GM12878 (cell line): ENCODE results near the gene EFHD2. TPM values are rescaled to one million over a fixed set of nuclear protein-coding genes. Genes with fewer than 3 reads are reported as not detected.

Experiments used
- BCL11A ChIP-seq: IDR thresholded peaks from 2 replicates; pipeline ENCODE4 v1.6.1; 2011; ENCODE audit warnings: low read depth, low read length
- CBX3 ChIP-seq: fragments of 200-600 bp; sonication (generic); IDR thresholded peaks from 2 replicates; pipeline ENCODE4 v1.6.1; 2016; ENCODE audit warnings: low read depth, borderline replicate concordance
- GATAD2B ChIP-seq: fragments of 450-650 bp; conservative IDR thresholded peaks from 2 replicates; pipeline ENCODE4 v1.6.1; 2017; ENCODE audit warnings: low read depth, mild to moderate bottlenecking, moderate library complexity
- HDAC2 ChIP-seq: fragments of 200-600 bp; sonication (generic); IDR thresholded peaks from 2 replicates; pipeline ENCODE4 v1.6.1; 2017
- HDGF ChIP-seq: fragments of 450-650 bp; IDR thresholded peaks from 2 replicates; pipeline ENCODE4 v1.6.1; 2016; ENCODE audit warnings: antibody characterized with exemption
- IKZF2 ChIP-seq, 2 experiments: fragments of 450-650 bp; IDR thresholded peaks; 2 replicates each; pipeline ENCODE4 v1.6.1; 2017; ENCODE audit warnings: mild to moderate bottlenecking in 2 of 2, moderate library complexity in 2 of 2
- KLF5 ChIP-seq: fragments of 450-650 bp; IDR thresholded peaks from 2 replicates; pipeline ENCODE4 v1.6.1; 2014; ENCODE audit warnings: mild to moderate bottlenecking; ENCODE audit not compliant: partially characterized antibody
- MLLT1 ChIP-seq: fragments of 450-650 bp; IDR thresholded peaks from 2 replicates; pipeline ENCODE4 v1.6.1; 2016; ENCODE audit warnings: mild to moderate bottlenecking
- MYB ChIP-seq: fragments of 150-350 bp; IDR thresholded peaks from 2 replicates; pipeline ENCODE4 v1.6.1; 2014; ENCODE audit warnings: mild to moderate bottlenecking, low read depth, low read length, borderline replicate concordance
- POLR2AphosphoS2 ChIP-seq: IDR thresholded peaks from 2 replicates; pipeline ENCODE4 v1.6.1; 2011; ENCODE audit warnings: low read depth, mild to moderate bottlenecking, low read length, improper control_type of control experiment, moderate library complexity
- RAD21 ChIP-seq: IDR thresholded peaks from 2 replicates; pipeline ENCODE4 v1.6.1; 2011; ENCODE audit warnings: mild to moderate bottlenecking, low read depth, low read length, moderate library complexity; ENCODE audit not compliant: insufficient read depth
- STAT1 ChIP-seq: fragments of 450-650 bp; conservative IDR thresholded peaks from 2 replicates; pipeline ENCODE4 v1.6.1; 2014; ENCODE audit warnings: antibody characterized with exemption, mild to moderate bottlenecking
- TCF3 ChIP-seq: IDR thresholded peaks from 2 replicates; pipeline ENCODE4 v1.6.1; 2012; ENCODE audit warnings: low read depth, mild to moderate bottlenecking, low read length, borderline replicate concordance; ENCODE audit not compliant: insufficient read depth
- USF1 ChIP-seq: IDR thresholded peaks from 2 replicates; pipeline ENCODE4 v1.6.1; 2011; ENCODE audit warnings: borderline replicate concordance, low read depth, mild to moderate bottlenecking, moderate library complexity, mixed read lengths, low read length; ENCODE audit not compliant: insufficient read depth; ENCODE audit errors: extremely low read length
- polyA plus RNA-seq, 11 experiments: library from polyadenylated mRNA; depleted of rRNA in 4 of 11; unstranded in 6 of 11; stranded (reverse) in 5 of 11; fragments of >200 nt; fragmentation: Nextera tagmentation in 4 of 11; fragmentation: Illumina TruSeq in 1 of 11; extraction: Ambion mirVana in 4 of 11; extraction: Trizol in 1 of 11; gene quantifications; 1 replicate in 1 of 11; 2 replicates in 10 of 11; pipeline versions ENCODE4 v1.2.1 to v1.2.3, GENCODE V29; 2011 to 2016; ENCODE audit warnings: inconsistent platforms in 2 of 11, missing spikeins in 2 of 11, low read depth in 1 of 11
- total RNA-seq, 4 experiments: library from RNA; depleted of rRNA in 3 of 4; stranded (reverse); fragments of >200 nt in 3 of 4; fragmentation: Illumina TruSeq in 1 of 4; extraction: Trizol in 1 of 4; gene quantifications; 2 replicates each; pipeline versions ENCODE4 v1.2.1 to v1.2.3, GENCODE V29; 2013 to 2021
- TF ChIP-seq, protein P1 (sequence below): fragments of 450-650 bp; IDR thresholded peaks from 2 replicates; pipeline ENCODE4 v1.6.1; 2016; ENCODE audit warnings: mild to moderate bottlenecking, moderate library complexity, borderline replicate concordance
- TF ChIP-seq, protein P2 (sequence below): fragments of 150-350 bp; IDR thresholded peaks from 2 replicates; pipeline ENCODE4 v1.6.1; 2016; ENCODE audit warnings: low read depth, low read length

The EFHD2 gene
- total and polyA plus RNA-seq, 10 of the 15 experiments (the other 5 are each of a cell fraction or from before 2014, with no cell fraction given), result 4.0 to 114 (median 66.1) TPM

DNA sequence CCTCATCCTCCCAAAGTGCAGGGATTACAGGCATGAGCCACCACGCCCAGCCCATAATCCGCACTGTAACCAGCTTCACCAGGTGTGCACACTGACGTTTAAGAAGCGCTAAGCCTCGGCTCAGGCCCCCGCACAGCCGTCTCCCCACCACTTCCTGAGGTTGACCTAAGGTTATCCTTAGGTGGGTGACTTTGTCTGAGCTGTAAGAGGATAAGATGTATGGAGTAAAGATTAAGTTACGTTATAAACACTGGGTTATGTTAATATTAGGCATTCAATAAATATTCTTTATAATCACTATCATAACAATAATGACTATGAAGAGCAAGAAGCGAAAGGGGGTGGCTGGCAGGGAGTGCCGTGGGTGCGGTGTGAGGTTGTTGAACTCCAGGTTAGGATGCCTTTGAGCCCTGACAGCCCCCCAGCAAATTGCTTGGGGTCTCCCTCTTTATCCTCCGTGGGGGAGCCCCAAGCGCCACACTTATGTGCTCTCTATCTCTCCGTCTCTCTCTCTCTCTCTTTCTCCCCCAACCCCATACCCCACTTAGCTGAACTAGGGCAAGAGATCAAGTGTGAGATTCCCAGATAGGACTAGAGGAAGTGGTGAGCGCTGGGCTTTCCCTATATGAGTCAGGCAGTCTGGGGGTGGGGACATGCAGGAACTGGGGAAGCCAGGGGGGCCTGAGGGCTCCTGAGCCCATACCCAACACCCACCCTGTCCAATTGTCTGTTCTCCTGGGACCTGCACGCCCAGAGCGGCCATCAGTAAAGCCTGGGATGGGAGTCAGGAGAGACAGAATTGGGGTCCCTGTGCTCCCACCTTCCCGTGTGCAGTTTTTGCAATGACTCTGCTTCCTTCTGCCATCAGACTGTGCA lies 7.6 kb downstream of the EFHD2 start (continued):
- TF ChIP-seq MYB, result no peak
- TF ChIP-seq BCL11A, result peak; percentile 72
- TF ChIP-seq USF1, result no peak
- TF ChIP-seq STAT1, result no peak
- no peak for TF ChIP-seq MLLT1
- no peak for TF ChIP-seq KLF5
- no peak for TF ChIP-seq HDGF
- TF ChIP-seq GATAD2B, result peak; percentile 57; the same call in 1 of the 2 replicates
- no peak for TF ChIP-seq HDAC2
- peak; percentile 92 to 95 for TF ChIP-seq IKZF2 (IDR thresholded peaks at IDR 0.05)
- TF ChIP-seq, protein P1, sequence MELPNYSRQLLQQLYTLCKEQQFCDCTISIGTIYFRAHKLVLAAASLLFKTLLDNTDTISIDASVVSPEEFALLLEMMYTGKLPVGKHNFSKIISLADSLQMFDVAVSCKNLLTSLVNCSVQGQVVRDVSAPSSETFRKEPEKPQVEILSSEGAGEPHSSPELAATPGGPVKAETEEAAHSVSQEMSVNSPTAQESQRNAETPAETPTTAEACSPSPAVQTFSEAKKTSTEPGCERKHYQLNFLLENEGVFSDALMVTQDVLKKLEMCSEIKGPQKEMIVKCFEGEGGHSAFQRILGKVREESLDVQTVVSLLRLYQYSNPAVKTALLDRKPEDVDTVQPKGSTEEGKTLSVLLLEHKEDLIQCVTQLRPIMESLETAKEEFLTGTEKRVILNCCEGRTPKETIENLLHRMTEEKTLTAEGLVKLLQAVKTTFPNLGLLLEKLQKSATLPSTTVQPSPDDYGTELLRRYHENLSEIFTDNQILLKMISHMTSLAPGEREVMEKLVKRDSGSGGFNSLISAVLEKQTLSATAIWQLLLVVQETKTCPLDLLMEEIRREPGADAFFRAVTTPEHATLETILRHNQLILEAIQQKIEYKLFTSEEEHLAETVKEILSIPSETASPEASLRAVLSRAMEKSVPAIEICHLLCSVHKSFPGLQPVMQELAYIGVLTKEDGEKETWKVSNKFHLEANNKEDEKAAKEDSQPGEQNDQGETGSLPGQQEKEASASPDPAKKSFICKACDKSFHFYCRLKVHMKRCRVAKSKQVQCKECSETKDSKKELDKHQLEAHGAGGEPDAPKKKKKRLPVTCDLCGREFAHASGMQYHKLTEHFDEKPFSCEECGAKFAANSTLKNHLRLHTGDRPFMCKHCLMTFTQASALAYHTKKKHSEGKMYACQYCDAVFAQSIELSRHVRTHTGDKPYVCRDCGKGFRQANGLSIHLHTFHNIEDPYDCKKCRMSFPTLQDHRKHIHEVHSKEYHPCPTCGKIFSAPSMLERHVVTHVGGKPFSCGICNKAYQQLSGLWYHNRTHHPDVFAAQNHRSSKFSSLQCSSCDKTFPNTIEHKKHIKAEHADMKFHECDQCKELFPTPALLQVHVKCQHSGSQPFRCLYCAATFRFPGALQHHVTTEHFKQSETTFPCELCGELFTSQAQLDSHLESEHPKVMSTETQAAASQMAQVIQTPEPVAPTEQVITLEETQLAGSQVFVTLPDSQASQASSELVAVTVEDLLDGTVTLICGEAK, result no peak
- no peak for TF ChIP-seq CBX3
- TF ChIP-seq, protein P2, sequence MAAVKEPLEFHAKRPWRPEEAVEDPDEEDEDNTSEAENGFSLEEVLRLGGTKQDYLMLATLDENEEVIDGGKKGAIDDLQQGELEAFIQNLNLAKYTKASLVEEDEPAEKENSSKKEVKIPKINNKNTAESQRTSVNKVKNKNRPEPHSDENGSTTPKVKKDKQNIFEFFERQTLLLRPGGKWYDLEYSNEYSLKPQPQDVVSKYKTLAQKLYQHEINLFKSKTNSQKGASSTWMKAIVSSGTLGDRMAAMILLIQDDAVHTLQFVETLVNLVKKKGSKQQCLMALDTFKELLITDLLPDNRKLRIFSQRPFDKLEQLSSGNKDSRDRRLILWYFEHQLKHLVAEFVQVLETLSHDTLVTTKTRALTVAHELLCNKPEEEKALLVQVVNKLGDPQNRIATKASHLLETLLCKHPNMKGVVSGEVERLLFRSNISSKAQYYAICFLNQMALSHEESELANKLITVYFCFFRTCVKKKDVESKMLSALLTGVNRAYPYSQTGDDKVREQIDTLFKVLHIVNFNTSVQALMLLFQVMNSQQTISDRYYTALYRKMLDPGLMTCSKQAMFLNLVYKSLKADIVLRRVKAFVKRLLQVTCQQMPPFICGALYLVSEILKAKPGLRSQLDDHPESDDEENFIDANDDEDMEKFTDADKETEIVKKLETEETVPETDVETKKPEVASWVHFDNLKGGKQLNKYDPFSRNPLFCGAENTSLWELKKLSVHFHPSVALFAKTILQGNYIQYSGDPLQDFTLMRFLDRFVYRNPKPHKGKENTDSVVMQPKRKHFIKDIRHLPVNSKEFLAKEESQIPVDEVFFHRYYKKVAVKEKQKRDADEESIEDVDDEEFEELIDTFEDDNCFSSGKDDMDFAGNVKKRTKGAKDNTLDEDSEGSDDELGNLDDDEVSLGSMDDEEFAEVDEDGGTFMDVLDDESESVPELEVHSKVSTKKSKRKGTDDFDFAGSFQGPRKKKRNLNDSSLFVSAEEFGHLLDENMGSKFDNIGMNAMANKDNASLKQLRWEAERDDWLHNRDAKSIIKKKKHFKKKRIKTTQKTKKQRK, result no peak
- TF ChIP-seq POLR2AphosphoS2, result no peak
- TF ChIP-seq RAD21, result no peak
- 0 out of 2 replicates have a peak, but pooled peaks have one; percentile 59 for TF ChIP-seq TCF3
